HG02973 (cell line): Measurements from ENCODE around the gene ATP10A.

Experiments
- ATAC-seq: cut with Tn5 transposase; IDR thresholded peaks from one replicate; pipeline ENCODE4 v1.9.1; 2021; ENCODE audit warnings: moderate library complexity; ENCODE audit not compliant: unreplicated experiment

ATP10A gene

DNA sequence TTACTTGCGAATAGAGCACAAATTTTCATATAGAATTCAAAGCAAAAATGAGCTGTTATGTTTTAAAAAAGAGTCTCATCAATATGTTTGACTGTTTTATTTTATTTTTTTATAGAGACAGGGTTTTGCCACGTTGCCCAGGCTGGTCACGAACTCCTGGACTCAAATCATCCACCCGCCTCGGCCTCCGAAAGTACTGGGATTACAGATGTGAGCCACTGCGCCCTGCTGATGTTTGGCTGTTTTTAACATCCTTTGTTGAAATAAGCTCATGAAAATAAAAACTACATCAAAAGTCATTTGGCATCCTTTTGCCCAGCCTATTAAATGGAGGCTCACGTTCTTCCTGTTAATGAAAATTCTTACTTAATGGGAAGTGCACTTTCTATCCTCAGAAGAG is 154.7 kb downstream of the ATP10A start:
- ATAC-seq, result no peak

- ATAC-seq, result no peak
Measured at GRCh38 chr15:25707656-25708365, 155.3 kb downstream of the ATP10A start.

GRCh38 chr15:25706176-25706955 is 156.8 kb downstream of the ATP10A start:
- ATAC-seq, result no peak

DNA sequence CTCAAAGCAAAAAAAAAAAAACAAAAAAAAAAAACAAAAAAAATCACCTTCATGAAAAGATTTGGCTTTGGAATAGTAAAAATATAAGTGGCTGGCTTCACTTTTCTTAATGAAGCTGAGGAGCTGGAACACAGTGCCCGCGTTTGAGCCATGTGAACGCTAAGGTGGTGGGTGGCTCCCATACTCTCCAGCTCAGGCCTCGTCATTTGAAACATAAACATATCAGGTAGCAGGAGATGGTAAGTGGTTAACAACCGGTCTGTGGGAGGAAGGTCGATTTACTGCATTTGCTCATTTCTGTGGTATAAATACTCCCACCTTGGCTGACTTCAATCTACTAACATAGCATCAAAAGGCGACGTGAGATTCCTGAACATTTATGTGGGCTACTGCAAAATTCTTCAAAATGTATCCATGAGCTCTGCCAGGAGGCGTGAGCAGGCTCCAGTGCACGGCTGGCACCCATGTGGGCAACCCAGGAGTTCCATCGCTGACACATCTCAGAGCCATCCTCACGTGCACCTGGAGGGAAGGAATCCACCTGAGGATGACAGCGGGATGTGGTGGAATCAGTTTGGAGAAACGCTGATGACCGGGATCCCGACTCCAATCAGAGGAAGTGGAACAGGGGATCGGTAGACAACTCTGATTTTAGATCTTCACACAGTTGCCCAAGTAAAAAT is 157.6 kb downstream of the ATP10A start:
- ATAC-seq, result no peak

GRCh38 chr15:25703726-25704125 is 159.4 kb downstream of the ATP10A start:
- ATAC-seq, result no peak

GRCh38 chr15:25701721-25702465 is 161.2 kb downstream of the ATP10A start:
- ATAC-seq, result no peak

DNA sequence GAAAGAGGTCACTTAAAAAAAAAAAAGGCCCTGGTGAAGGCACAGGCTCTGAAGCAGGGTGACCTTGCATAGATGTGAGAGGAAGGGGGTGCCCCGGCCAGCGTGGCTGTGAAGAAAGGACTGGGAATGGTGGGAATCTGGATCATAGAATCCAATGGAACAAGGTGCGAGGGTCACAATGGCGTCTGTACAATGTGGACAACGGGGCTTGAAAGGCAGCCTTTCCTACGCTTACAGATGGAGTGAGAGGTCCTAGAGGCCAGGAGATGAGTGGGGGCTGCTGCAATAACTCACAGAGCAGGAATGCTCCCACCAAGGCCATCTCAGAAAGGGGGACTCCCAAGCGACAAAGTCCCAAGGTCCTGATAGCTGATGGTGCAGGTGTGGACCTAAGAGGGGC is 162.2 kb downstream of the ATP10A start:
- no peak for ATAC-seq

GRCh38 chr15:25697586-25697985 is 165.5 kb downstream of the ATP10A start:
- no peak for ATAC-seq

- ATAC-seq, result no peak
Measured at GRCh38 chr15:25695875-25696760, 167.0 kb downstream of the ATP10A start.

GRCh38 chr15:25694823-25695312 is 168.3 kb downstream of the ATP10A start:
- ATAC-seq, result no peak

DNA sequence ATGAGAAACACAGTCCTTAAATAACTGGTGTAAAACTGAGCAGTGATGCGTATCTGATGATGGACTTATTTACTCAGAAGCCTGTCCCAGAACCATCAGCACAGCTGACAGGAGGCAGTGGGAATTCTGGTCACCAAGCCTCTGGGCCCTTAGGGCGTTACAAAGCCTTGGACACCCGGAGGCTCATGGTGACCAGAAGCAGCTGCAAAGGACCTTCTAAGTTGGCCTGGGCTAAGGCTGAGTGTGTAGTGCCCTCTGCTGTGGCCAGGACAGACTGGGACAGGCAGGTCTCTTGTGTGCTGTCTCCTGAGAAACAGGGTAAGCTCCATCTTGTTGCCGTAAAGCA is 168.9 kb downstream of the ATP10A start:
- ATAC-seq, result no peak

- no peak for ATAC-seq
Measured at GRCh38 chr15:25693321-25694238, 169.5 kb downstream of the ATP10A start.

- ATAC-seq, result no peak
Measured at GRCh38 chr15:25691544-25692430, 171.3 kb downstream of the ATP10A start.

- ATAC-seq, result no peak
Measured at GRCh38 chr15:25690673-25691543, 172.2 kb downstream of the ATP10A start.

- no peak for ATAC-seq
Measured at GRCh38 chr15:25689592-25689991, 173.5 kb downstream of the ATP10A start.

DNA sequence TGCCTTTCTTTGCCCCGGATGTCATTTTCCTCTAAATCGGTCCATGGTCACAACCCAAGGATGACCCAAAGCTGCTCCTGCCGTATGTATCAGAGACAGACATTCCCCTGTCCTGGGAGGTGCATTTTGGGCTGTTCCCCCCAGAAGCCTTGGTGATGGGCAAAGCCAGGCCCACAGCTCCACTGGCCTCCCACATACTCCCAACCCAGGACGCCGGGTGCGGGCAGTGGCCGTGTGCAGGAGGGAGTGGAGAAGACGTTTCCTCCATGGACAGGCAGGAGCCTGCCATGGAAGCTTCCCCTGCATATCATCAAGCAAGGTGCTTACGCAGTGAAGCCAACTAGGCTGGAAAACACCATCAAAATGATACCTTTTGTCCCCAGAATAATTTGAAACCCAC is 175.0 kb downstream of the ATP10A start:
- no peak for ATAC-seq

GRCh38 chr15:25687689-25688088 is 175.4 kb downstream of the ATP10A start:
- ATAC-seq, result no peak
